8988T (cell line): ENCODE data around the gene MIA.
"Not testable (repeated sequence)": the region's sequence is repeated elsewhere in the genome, so short reads cannot be mapped to it uniquely, and the experiment has no call there.

Source experiments
- DNase-seq: peaks from one replicate; pipeline ENCODE4 v3.0.0; 2011

The MIA gene

DNA sequence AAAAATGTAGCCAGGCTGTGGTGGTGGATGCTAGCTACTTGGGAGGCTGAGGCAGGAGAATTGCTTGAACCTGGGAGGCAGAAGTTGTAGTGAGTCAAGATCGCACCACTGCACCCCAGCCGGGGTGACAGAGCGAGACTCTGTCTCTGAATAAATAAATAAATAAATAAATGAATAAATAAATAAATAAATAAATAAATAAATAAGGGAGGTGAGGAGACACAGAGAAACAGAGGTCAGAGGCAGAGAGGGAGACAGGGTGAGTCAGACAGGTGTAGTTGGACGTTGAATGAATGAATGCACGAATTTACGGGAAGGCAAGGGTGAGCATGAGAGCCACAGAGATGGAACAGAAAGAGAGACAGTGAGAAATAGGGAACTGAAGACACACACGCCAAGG lies 5.8 kb downstream of the MIA start:
- no peak for DNase-seq

DNA sequence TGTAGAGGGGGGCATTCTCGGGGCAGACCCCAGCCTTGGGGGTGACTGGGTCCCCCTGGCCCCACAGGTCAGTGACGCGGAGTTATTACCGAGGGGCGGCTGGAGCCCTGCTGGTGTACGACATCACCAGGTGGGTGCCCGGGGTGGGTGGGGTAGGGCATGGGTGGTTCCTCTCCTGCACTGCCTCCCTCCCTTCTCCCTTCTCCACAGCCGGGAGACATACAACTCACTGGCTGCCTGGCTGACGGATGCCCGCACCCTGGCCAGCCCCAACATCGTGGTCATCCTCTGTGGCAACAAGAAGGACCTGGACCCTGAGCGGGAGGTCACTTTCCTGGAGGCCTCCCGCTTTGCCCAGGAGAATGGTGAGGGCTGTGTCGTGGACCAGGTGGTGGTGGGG lies 8.4 kb downstream of the MIA start:
- no peak for DNase-seq

DNA sequence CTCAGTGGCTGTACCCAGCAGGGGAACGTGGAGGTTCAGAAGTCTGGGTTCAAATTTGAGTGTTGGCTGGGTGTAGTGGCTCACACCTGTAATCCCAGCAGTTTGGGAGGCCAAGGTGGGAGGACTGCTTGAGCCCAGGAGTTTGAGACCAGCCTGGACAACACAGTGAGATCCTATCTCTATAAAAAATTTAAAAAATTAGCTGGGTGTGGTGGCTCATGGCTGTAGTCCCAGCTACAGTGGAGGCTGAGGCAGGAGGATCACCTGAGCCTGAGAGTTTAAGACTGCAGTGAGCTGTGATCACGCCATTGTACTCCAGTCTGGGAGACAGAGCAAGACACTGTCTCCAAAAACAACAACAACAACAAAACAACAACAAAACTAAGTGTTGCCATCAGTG lies 8.8 kb downstream of the MIA start:
- not testable (repeated sequence) for DNase-seq

DNA sequence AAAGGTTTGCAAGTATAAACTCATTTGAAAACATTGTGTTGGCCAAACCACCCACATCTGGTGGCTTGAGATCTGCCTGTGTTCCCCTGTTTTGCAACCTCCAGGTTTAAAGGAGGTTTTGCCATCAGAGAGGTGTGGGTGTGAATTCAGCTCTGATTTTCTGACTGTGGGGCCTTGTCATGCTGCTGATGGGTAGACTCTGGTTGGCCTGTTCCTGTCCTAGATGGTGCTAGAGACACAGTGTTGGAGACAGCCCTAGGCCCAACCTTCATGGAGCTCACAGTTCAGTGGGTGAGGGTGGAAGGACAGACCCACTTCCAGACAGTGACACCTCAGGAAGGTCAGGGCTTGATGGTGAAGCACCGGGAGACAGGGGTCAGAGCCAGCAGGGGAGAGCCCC lies 10.2 kb downstream of the MIA start:
- no peak for DNase-seq

DNA sequence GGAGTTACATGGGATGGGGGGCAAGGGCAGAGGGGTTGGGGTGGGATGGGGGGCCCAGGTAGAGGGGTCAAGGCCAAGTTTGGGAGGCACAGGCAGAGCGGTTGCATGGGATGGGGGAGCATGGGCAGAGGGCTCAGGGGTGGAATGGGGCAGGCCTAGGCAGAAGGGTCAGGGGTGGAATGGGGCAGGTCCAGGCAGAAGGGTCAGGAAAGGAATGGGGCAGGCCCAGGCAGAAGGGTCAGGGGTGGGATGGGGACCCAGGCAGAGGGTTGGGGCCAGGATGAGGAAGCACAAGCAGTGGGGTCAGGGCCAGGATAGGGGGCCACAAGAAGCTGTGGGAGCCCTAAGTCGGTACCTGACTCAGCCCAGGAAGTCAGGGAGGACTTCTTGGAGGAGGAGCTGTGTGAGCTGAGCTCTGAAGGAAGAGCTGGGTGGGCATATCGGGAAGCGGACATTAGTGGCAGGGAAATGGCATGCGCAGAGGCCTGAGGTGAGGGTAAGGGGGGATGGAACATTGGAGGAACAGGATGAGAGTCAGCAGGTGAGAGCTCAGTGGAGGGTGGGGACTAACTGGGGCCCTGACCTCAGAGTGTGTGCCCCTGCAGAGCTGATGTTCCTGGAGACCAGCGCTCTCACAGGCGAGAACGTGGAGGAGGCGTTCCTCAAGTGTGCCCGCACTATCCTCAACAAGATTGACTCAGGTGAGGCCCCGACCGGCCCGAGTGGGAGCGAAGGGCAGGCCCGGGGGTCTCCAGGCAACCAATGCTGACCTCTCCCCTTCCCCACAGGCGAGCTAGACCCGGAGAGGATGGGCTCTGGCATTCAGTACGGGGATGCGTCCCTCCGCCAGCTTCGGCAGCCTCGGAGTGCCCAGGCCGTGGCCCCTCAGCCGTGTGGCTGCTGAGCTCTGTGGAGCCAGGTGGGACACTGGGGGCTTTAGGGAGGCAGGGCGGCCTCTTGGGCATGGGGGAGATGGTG lies 11.0 kb downstream of the MIA start:
- DNase-seq = no peak

DNA sequence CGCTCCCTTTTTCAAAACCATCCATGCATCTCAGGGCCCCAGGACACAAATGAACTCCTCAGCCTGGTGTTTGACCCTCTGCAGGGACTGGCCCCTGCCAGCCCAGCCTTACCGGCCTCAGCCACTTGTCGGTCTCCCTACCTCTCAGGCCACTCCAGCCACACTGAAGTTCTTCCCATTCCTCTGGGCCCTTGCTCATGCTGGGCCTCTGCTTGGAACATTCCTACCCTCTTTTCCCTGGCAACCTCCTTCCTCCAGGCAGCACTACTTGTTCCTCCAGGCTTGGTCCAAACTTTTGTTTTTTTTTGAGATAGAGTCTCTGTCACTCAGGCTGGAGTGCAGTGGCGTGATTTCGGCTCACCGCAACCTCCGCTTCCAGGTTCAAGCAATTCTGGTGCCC lies 16.0 kb downstream of the MIA start:
- no peak for DNase-seq

- DNase-seq = no peak
Measured at GRCh38 chr19:40791996-40792395, 16.7 kb downstream of the MIA start.

DNA sequence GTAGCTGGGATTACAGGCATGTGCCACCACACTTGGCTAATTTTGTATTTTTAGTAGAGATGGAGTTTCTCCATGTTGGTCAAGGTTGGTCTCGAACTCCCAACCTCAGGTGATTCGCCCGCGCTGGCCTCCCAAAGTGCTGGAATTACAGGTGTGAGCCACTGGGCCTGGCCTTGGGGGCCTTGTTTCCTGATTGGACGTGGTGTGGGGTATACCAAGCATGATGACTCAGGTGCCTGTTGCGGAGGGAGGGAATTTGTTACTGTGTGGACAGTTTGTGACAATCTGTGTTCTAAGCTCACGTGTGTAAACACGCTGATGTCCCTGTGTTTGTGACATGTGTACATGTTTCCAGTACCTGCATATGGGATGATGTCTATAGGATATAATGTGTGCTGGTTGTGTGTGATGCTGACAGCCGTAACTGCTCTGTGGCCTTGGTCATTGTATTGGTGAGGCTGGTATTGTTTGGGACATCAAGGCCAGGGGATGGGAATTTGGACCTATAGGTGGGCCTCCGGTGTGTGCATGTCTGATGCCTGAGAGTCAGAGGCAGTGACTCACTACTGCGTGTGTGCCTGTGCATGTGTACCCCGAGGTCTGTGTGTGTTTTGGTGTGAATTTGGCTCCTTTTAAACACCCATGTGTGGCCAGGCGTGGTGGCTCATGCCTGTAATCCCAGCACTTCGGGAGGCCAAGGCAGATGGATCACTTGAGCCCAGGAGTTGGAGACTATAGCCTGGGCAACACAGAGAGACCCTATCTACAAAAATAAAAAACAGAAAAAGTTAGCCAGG lies 22.0 kb downstream of the MIA start:
- no peak for DNase-seq

- DNase-seq = peak; percentile 92
Measured at GRCh38 chr19:40797963-40798682, 22.8 kb downstream of the MIA start.

DNA sequence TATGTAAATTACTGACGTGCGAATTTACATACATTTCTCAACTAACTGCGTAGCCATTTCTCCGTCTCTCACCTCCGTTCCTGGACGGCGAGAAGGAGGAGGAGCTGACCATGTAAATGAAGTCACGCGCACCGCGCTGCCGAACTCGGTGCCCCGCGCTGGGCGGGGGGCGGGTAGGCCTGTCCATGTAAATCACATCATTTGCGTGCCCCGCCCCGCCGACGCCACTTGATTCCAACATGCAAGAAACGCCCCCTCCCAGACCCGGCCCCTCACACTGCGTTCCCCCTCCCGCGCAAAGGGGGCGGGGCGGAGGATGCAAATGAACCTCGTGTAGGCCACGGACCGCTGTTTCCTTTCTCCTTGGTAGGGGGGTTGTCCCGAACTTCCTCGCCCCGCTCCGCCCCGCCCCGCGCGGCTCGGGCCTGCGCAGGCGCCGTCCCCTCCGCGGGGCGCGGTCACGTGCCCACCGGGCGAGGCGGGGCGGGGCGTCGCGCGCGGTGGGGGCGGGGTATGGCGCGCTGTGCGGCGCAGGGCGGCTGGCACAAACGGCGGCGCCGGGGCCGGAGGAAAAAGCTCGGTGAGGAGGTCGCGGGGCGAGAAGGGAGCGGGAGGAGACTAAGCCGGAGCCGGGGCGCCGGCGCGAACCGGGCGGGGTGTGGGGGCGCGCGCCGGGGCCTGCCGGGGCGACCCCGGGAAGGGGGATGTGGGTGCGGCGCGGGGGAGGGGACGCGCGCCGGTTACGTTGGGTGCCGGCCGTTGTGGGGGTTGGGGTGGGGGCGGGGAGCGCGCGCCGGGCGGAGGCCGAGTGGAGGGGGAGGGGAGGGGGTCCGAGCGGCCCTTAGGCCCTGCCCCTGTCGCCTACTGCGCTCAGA lies 23.6 kb downstream of the MIA start, which contains the start of gene EGLN2:
TSS of gene EGLN2 (plus strand) at position 509 of the 875 bp plus-strand sequence. CDS start 1,382 bp downstream, outside the sequence.
- peak; percentile 76 for DNase-seq

DNA sequence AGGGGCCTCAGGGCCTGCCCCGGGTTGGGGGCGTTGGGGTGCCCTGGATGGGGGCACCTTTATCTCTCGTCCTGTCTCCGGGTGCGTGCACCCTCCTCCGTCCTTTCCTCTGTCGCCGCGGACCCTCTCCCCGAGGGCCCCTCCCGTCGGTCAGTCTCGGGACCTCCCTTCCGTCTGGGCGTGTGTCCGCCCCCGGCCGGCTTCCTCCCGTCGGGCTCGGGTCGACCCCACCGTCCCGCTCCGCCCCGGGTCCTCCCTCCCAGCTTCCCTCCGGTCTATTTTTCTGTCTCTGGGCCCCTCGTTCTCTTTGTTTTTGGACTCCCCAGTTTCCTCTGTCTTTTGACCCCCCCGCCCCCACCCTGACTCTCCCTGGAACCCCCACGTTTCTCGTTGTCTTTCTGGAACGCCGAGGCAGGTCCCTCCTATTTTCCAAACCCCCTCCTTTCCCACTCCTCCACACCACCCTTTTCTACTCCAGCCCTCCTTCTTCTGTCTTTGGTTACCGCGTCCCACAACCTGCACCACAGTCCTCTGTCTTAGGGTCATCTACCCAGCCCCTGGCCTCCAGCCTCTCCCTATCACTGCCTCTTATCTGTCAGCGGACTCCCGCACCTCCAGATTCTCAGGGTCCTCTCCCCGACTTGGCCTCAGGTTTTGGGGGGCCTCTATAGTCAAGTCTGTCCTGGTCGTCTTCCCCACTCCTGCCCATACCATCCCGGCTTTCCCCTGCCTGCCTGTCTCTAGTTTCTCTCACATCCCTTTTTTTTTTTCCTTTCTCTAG lies 24.4 kb downstream of the MIA start:
- no peak for DNase-seq

DNA sequence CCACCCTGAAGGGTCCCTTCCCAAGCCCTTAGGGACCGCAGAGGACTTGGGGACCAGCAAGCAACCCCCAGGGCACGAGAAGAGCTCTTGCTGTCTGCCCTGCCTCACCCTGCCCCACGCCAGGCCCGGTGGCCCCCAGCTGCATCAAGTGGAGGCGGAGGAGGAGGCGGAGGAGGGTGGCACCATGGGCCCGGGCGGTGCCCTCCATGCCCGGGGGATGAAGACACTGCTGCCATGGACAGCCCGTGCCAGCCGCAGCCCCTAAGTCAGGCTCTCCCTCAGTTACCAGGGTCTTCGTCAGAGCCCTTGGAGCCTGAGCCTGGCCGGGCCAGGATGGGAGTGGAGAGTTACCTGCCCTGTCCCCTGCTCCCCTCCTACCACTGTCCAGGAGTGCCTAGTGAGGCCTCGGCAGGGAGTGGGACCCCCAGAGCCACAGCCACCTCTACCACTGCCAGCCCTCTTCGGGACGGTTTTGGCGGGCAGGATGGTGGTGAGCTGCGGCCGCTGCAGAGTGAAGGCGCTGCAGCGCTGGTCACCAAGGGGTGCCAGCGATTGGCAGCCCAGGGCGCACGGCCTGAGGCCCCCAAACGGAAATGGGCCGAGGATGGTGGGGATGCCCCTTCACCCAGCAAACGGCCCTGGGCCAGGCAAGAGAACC lies 25.1 kb downstream of the MIA start:
- DNase-seq = no peak

DNA sequence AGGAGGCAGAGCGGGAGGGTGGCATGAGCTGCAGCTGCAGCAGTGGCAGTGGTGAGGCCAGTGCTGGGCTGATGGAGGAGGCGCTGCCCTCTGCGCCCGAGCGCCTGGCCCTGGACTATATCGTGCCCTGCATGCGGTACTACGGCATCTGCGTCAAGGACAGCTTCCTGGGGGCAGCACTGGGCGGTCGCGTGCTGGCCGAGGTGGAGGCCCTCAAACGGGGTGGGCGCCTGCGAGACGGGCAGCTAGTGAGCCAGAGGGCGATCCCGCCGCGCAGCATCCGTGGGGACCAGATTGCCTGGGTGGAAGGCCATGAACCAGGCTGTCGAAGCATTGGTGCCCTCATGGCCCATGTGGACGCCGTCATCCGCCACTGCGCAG lies 25.7 kb downstream of the MIA start:
- no peak for DNase-seq

DNA sequence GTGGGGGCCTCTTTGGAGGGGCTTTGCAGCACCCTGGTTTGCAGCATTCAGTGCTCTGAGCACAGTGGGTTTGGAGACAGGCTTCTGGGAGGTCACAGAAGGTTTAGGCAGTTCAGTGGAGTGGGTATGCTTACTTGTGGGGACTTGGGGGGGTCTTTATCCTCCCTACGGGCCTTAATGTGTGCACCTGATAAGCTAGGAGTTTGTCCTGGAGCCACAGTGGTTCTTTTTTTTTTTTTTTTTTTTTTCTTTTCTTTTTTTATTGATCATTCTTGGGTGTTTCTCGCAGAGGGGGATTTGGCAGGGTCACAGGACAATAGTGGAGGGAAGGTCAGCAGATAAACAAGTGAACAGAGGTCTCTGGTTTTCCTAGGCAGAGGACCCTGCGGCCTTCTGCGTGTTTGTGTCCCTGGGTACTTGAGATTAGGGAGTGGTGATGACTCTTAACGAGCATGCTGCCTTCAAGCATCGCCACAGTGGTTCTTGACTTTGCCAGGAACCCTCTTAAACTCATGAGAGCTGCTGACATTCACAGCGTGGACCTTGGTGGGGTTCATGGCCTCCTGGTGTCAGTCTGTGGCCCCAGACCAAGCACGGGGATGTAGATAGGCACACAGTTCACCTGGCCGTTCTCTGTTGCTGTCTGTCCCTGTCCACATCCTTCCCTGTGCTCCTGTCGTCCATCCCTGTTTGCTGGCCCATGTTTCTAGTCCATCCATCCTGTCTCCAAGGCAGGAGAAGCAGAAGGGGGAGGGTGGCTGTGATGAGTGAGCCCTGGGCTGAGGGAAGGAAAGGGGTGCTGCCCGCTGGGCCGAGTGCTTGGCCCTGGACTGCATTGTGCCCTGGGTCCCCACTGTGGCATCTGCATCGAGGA lies 26.3 kb downstream of the MIA start:
- no peak for DNase-seq

- no peak for DNase-seq
Measured at GRCh38 chr19:40802300-40803169, 27.2 kb downstream of the MIA start.

- no peak for DNase-seq
Measured at GRCh38 chr19:40803170-40803856, 28.0 kb downstream of the MIA start.

- DNase-seq = no peak
Measured at GRCh38 chr19:40803857-40804782, 28.8 kb downstream of the MIA start.
